HG03460 (cell line): ENCODE results near the gene FGD5.

ENCODE experiments used
- ATAC-seq: cut with Tn5 transposase; IDR thresholded peaks from one replicate; pipeline ENCODE4 v1.9.1; 2021; ENCODE audit not compliant: unreplicated experiment

FGD5 gene

DNA sequence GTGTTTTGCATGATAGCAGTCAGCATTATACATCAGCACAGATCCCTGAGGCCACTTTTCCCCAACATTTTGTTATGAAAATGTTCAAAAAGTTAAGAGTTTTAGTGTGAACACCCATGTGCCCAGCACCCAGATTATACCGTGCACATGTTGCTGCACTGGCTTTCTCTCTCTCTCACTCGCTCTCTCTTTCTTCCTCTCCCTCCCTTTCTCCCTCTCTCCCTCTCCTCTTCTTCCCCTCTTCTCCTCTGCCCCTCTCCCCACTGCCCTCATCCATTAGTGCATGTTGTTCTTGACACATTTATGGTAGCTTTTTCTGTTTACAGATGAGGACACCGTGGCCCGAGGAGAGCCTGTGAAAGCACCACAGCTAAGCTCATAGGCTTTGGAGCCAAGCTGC is 7.3 kb downstream of the FGD5 start:
- ATAC-seq, result no peak

- no peak for ATAC-seq
These were observed 9.0 kb downstream of the FGD5 start for GRCh38 chr3:14827776-14828175.

DNA sequence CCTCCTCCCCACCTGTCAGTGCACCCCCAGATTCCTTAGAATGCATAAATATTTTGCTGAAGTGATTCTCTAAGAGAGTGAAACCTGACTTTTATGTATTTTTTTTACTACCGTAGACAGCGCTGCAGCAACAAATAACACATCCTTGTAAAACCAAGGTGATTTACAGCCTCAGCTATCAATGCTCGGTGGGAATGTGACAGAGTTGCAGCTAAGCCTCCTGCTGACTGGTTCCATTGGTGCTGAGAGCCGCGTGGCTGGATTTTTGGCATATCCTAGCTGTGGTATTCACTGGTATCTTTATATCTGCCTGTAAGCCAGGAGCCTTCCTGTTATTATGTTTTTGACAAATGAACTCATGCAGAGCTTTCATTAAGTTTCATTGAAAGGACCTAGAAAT is 11.0 kb downstream of the FGD5 start:
- no peak for ATAC-seq

DNA sequence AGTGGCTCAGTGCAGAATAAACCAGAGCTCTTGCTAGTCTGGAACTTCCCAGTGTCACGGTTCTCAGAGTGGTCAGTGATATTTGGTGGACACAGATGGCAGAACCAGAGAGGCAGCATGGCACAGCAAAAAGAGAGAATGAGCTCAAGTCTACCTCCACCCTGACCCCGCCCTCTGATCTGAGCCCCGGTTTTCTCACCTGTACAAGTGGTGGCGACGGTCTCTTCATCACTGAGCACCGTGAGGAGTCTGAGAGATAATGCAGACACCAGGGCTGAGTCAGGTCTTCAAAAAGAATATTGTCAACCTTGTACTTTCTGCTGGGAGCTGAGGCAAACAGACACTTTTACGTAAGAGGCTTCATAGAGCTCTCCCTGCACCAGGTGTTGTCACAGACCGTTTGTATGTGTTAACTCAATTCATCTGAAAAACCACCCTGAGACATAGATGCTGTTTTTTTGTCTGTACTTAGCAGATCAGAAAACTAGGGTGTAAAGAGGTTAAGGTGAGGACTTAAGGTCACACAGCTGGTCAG is 13.2 kb downstream of the FGD5 start:
- no peak for ATAC-seq

GRCh38 chr3:14832975-14833722 is 14.4 kb downstream of the FGD5 start:
- ATAC-seq, result no peak

GRCh38 chr3:14834121-14834520 is 15.4 kb downstream of the FGD5 start:
- no peak for ATAC-seq

GRCh38 chr3:14834807-14835466 is 16.2 kb downstream of the FGD5 start:
- no peak for ATAC-seq

- no peak for ATAC-seq
These were observed 17.3 kb downstream of the FGD5 start for GRCh38 chr3:14836049-14836468.

- ATAC-seq, result no peak
These were observed 18.6 kb downstream of the FGD5 start for GRCh38 chr3:14837186-14837877.

GRCh38 chr3:14837878-14838258 is 19.1 kb downstream of the FGD5 start:
- ATAC-seq, result no peak

- no peak for ATAC-seq
These were observed 20.5 kb downstream of the FGD5 start for GRCh38 chr3:14839236-14839635.

- no peak for ATAC-seq
These were observed 23.1 kb downstream of the FGD5 start for GRCh38 chr3:14841836-14842235.

DNA sequence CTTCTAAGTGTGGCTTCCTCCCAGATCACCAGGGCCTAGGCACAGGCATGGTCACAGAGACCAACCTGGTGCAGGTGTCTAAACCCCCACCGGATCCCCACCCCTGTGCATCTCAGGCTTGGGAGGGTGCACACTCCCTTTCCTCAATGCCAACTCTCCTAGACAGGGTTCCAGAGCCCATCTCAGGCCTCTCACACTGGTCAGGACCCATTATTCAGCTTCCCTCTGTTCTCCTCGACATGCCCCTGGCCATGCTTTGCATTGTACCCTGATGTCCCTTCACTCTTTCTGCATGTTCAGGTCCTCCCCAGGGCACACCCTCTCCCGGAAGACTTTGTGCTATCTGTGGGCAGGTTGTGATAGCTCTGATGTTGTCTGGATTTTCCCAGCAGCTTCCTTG is 23.5 kb downstream of the FGD5 start:
- ATAC-seq, result no peak

GRCh38 chr3:14843321-14843720 is 24.6 kb downstream of the FGD5 start:
- no peak for ATAC-seq

- ATAC-seq, result no peak
These were observed 25.8 kb downstream of the FGD5 start for GRCh38 chr3:14844386-14845170.

DNA sequence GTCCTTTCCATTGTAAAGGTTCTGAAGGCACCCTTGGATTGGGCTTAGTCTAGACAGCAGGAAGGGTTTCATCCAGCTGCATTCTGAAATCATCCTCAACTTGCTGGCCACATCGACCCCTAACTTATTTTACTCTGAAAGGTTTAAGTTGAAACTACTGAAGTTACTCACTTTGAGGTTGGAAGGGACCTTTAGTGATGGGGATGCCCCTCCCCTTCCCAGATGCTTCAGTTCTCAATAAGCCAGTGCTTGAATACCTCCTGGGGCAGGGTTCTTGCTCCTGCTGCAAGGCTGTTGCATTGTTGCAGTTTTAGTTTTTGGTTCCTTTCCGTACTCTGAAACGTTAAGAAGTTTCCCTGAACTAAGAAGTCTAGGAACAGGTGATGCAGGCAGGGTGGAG is 26.4 kb downstream of the FGD5 start:
- no peak for ATAC-seq

GRCh38 chr3:14845826-14846225 is 27.1 kb downstream of the FGD5 start:
- no peak for ATAC-seq

GRCh38 chr3:14846226-14846880 is 27.6 kb downstream of the FGD5 start:
- no peak for ATAC-seq

DNA sequence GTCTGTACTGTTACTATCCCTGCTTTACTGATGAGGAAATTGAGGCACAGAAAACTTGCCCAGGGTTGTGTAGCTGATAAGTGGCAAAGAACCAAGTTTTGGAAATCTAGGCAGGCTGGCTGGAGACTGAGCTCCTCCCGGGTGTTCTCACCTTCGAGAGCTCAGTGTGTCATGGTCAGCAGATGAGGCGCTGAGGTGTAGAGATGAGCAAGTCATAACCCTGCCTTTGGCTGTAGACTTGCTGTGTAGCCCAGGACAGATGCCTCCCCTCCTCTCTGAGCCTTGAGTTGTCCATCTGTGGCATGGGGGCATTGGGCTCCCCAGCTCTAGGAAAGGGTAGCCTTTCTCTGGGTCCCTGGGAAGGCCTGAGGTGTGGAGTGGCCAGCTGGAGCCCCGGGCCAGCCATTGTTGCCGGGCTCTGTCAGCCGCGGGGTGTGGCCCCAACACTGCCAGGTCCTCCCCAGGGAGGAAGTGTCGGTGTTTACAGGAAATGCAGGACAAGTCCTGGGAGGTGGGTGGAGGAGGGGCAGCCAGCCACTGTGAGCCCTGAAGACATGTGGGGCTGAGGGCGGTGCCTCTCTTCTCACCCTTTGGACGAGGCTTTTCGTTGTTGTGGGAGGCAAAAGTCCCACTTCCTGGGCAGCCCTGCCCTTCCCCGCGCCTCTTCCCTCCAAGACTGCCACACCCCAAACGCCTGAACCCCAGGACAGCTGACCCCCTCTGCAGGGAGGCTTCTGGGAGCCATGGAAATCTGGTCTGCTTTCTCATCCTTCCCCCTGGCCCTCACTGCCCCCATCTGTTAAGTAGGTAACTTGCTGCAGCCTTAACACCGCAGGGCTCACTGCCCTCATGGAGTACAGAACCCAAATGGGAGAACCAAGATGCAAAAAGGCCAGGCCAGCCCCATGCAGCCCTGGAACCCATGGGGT is 29.1 kb downstream of the FGD5 start:
- ATAC-seq, result no peak

GRCh38 chr3:14848906-14849305 is 30.1 kb downstream of the FGD5 start:
- ATAC-seq, result no peak
